Hepatocyte (in vitro differentiated cells): Measurements from ENCODE around the gene ARHGAP1.

Experiments used
- EZH2 ChIP-seq: fragments of 200-600 bp; sonication (generic); IDR thresholded peaks from 2 replicates; pipeline ENCODE4 v1.6.1; 2016; ENCODE audit warnings: antibody characterized with exemption, mild to moderate bottlenecking, borderline replicate concordance
- EZH2phosphoT487 ChIP-seq: fragments of 200-600 bp; sonication (generic); IDR thresholded peaks from one replicate; pipeline ENCODE4 v1.6.1; 2018; ENCODE audit warnings: antibody characterized with exemption, mild to moderate bottlenecking, low read depth, moderate library complexity; ENCODE audit not compliant: unreplicated experiment, severe bottlenecking

GRCh38 chr11:46727952-46728658 lies 27.7 kb upstream of the ARHGAP1 start:
- TF ChIP-seq EZH2phosphoT487: no peak
- no peak for TF ChIP-seq EZH2
